ENCODE measurements around the gene MPPE1.

- TF ChIP-seq ZC3H10 (CRISPR knock-in tag; IDR thresholded peaks at IDR 0.05): no peak
- no peak for TF ChIP-seq ARNTL (CRISPR knock-in tag; IDR thresholded peaks at IDR 0.05; ENCODE audit: borderline replicate concordance, low read depth)
- no peak for TF ChIP-seq CSRNP3 (CRISPR knock-in tag; IDR thresholded peaks at IDR 0.05)
- TF ChIP-seq ISL1 (CRISPR knock-in tag; IDR thresholded peaks at IDR 0.05): no peak
Observed at GRCh38 chr18:11844436-11844835, 63.7 kb downstream of the MPPE1 start.
